ENCODE results near the gene SYMPK. TPM values are rescaled to one million over a fixed set of nuclear protein-coding genes. Genes with fewer than 3 reads are reported as not detected.

SYMPK gene
- total RNA-seq = 27.4 and 63.5 TPM in 2 replicates

GRCh38 chr19:45862564-45863334, at the start of gene SYMPK:
SYMPK (minus strand) TSS chr19:45863147; CDS start chr19:45854495, 8,652 bp downstream.

DNA sequence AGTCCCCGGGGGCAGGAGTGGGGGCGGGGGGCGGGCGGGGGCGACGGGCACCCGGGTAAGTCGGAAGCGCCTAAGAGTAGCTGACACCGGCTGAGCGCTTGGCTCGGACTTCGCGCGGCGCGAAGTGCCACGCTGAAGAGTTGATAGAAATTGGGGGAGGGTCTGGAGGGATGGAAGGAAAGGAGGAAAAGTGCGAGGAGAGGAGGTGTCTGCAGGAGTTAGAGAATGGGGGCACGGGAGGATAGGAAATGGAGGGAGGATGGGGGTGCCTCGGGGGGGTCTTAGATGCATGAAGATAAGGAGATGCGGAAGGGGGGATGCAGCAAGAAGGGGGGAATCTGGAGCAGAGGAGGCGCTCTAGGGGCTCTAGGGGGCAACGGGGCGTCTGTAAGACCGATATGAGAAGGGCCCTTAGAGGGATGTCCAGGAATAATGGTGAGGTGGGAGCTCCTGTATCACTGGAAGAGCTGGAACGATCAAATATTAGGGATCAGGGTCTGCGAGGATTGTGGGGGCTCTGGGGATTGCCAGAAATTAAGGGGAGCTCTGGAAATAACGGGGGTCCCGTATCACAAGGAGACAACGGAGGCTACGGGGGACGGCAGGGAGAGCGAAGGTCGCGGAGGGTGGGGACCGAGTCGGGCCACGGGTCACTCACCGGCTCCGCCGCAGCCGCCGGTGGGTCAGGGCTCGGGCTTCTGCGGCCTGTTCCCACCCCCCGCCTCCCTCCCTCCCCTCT, 39.1 kb upstream of the SYMPK start, which contains the start of gene MYPOP:
MYPOP (minus strand) TSS at position 702 of the 739 bp plus-strand sequence. CDS start 840 bp downstream, outside the sequence.

DNA sequence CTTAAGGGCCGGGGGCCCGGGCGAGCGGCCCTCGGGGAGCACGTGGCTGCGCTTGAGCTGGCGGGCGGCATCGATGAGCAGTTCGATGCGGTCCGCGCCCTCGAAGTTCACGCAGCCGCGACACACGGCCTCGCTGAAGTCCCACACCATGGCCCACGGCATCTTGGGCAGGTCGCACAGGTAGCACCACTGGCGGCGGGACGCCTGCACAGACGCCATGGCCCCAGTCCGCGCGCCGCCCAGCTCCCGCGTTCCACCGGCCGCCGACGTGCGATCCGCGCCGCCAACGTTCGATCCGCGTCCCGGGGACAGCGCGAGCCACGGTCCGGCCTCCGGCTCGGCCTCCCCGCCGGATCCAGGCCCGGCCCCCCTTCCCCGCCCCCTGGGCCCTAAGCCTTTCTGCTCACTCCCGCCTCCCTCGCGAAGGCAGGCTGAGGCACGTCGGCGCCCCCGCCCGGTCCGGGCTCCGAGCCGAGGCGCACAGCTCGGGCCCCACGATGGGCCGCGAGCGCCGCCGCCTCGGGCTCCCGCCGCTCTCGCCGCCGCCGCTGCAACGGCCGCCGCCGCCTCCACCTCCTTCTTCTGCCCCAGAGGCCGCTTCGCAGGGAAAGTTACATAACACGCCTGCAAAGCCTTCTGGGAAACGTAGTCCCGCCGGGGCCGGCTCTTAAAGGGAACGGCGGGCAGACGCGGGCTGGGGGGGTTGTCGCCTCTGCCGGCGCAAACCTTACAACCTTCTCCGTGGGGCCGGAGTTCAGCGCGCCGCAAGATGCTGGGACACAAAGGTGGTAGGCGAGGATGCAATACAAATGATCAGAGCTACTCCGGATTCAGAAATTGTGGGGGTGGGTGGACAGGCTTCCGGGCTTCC, 22.8 kb upstream of the SYMPK start, which contains the start of gene IRF2BP1:
IRF2BP1 (minus strand) TSS at position 586 of the 871 bp plus-strand sequence; CDS start at position 219, 367 bp downstream.

DNA sequence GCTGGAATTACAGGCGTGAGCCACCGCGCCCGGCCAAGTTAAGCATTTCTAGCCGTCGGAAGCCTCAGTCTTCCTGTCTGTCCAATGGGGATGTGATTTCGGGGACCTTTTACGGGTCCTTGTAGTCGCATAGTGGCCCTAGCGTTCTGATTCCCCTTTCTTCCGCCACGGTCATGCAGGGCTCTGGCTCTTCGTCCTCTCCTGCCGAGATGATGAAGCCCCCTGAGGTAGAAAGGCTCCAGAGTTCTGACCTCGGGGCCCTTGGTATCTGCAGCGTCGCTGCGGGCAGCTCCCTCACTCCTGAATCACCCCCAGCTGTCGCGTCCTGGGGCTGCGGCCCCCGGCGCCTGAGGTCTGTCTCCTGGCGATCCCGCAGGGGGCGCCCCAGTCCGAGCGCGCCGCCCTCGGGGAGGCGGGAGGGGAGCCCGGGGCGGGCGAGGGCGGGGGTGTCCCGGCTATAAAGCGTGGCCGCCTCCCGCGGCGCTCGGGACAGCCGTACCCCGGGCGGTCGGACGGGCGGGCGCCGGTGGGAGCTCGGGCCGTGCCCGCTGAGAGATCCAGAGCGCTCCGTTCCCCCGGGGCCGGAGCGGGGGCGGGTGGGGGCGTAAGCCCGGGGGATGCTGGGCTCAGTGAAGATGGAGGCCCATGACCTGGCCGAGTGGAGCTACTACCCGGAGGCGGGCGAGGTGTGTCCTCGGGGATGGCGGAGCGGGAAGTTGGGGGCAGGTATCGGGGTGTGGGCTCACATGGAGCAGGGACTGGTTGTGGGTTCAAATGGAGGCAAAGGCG, 1.1 kb upstream of the SYMPK start, which contains the start of gene FOXA3:
FOXA3 (plus strand) TSS at position 487 of the 789 bp plus-strand sequence; CDS start at position 618, 131 bp downstream.

GRCh38 chr19:45814851-45815480, 48.0 kb downstream of the SYMPK start, which contains the start of gene RSPH6A:
RSPH6A (minus strand) TSS chr19:45815308; CDS start chr19:45815176, 132 bp downstream.

DNA sequence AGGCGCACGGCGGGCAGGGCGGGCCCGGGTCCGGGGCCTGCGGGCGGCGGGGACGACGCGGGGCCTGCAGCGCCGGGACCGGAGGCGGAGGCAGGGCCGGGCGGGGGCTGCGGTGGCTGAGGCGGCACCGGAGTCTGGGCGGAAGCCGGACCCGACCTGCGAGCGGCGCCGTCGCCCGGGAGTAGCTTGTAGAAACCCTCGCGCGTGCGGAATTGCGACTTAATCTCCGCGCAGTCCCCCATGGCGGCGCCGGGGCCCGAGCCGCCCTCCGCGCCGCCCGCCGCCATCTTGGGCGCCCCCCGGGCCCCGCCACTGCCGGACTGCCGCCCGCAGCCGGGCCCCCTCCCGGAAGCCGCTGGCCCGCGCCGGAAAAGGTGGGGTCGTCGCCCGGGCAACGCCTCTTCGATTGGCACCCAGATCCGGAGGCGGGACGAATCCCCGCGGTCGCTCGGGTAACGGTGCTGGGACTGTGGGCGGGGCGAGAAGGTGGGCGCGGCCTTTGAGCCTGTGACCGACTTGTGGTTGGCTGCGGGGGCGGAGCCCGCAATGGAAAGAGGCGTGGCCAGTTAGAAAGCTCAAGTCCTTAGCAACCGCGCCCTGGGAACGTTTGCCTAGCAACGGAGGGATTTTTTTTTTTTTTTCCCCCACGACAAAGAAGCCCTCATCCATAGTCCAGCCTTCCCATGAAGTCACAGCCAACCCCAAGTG, 70.3 kb downstream of the SYMPK start, which contains the start of gene DMWD:
DMWD (minus strand) TSS at position 376 of the 708 bp plus-strand sequence; CDS start at position 287, 89 bp downstream.

DNA sequence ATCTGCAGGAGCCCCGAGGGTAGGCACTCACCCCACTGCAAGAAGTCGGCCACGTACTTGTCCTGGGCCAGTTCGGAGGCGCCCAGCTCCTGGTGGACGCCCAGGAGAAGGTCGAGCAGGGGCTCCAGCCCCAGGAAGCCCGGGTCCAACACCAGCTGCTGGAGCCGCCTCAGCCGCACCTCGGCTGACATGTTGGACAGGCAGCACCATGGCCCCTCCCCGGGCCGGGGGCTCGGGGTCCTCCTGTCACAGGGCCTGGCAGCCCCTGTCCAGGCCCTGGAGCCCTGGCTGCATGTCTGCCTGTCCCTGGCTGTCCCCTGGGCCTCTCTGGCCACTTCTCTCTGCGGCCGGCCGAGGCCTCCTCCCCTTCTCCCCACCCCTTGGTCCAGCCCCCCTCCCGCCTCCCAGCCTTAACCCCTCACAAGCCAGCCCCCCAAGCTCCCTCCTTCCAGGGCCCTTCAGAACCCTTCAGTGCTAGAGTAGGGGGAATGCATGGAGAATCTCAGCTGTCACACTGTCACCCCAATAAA, 80.7 kb downstream of the SYMPK start, which contains the start of gene DMPK:
DMPK (minus strand) TSS at position 329 of the 530 bp plus-strand sequence; CDS start at position 191, 138 bp downstream.

DNA sequence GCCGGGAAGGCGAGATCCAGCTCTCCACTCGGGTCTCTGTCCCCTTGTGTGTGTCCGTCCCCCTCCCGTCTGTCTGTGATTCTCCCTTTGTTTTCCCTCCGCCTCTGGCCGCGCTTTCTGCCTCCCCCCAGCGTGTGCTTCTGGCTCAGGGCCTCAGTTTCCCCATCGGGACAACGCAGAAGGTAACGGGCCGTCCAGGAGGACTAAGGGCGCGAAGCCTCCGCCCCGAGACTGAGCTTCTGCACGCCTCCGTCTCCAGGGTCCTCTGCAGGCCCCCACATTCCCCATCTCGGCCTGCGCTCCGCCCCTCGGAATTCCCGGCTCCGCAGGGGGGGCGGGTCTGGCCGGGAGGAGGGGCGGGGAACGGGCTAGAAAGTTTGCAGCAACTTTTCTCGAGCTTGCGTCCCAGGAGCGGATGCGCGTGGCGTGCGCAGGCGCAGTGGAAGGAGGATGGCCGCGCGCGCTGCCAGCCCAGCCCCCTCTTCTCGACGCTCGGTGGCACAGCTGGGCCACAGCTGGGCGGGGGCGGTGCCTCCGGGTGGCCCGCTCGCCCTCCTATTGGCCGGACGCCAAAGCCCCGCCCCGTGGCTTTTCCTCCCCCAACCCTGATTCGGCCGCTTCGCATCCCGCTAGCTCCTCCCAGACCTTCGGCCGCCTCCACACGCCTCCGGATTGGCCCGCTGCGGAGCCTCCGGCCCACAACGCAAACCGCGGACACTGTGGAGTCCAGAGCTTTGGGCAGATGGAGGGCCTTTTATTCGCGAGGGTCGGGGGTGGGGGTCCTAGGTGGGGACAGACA, 93.8 kb downstream of the SYMPK start, which contains the start of gene SIX5:
SIX5 (minus strand) TSS at position 269 of the 799 bp plus-strand sequence. CDS start 408 bp downstream, outside the sequence.

Other genes starting within 250 kb of the SYMPK start
- 16.2 and 23.0 TPM in 2 replicates for gene EML2, start 223.8 kb downstream of the SYMPK start, total RNA-seq
- gene GIPR, start 194.9 kb downstream of the SYMPK start, total RNA-seq = not detected in 2 replicates
- gene SNRPD2, start 171.2 kb downstream of the SYMPK start, total RNA-seq = 398 and 604 TPM in 2 replicates
- 5.0 and 5.5 TPM in 2 replicates for gene QPCTL, start 170.5 kb downstream of the SYMPK start, total RNA-seq
- 3.4 and 6.9 TPM in 2 replicates for gene FBXO46, start 132.3 kb downstream of the SYMPK start, total RNA-seq
- gene MEIOSIN, start 129.7 kb downstream of the SYMPK start, total RNA-seq = not detected in 2 replicates
- 3.4 and 6.5 TPM in 2 replicates for gene SIX5, start 93.9 kb downstream of the SYMPK start, total RNA-seq
- gene DMPK, start 80.7 kb downstream of the SYMPK start, total RNA-seq = 7.9 and 25.9 TPM in 2 replicates
- 16.4 and 40.8 TPM in 2 replicates for gene DMWD, start 70.3 kb downstream of the SYMPK start, total RNA-seq
- gene RSPH6A, start 47.8 kb downstream of the SYMPK start, total RNA-seq = 0.13 and 0.16 TPM in 2 replicates
- gene FOXA3, start 1.2 kb upstream of the SYMPK start, total RNA-seq = 0.13 TPM in 1 of 2 replicates, not detected in the other
- gene IRF2BP1, start 23.0 kb upstream of the SYMPK start, total RNA-seq = 14.1 and 20.5 TPM in 2 replicates
- 0.49 and 1.1 TPM in 2 replicates for gene MYPOP, start 39.5 kb upstream of the SYMPK start, total RNA-seq
- gene NANOS2, start 51.6 kb upstream of the SYMPK start, total RNA-seq = not detected in 2 replicates
- 4.7 and 12.7 TPM in 2 replicates for gene NOVA2, start 110.7 kb upstream of the SYMPK start, total RNA-seq
- gene CCDC61, start 132.3 kb upstream of the SYMPK start, total RNA-seq = 7.1 and 8.2 TPM in 2 replicates
- gene PGLYRP1, start 159.9 kb upstream of the SYMPK start, total RNA-seq = not detected in 2 replicates
- gene IGFL4, start 177.9 kb upstream of the SYMPK start, total RNA-seq = not detected in 2 replicates